HEK293 (cell line): ENCODE results near the gene TMA16.

Experiments used
- GLI2 ChIP-seq: fragments of 450-650 bp; formaldehyde crosslinking; IDR thresholded peaks from 2 replicates; pipeline ENCODE4; 2017; ENCODE audit warnings: missing biosample characterization, missing genetic modification characterization, low read depth, borderline replicate concordance
- SCRT2 ChIP-seq: fragments of 450-650 bp; formaldehyde crosslinking; IDR thresholded peaks from 2 replicates; pipeline ENCODE4 v1.5.1; 2016; ENCODE audit warnings: missing biosample characterization, missing genetic modification characterization
- ZIC2 ChIP-seq: fragments of 450-650 bp; formaldehyde crosslinking; IDR thresholded peaks from 2 replicates; pipeline ENCODE4 v1.5.1; 2016; ENCODE audit warnings: missing biosample characterization, missing genetic modification characterization
- ZNF121 ChIP-seq: fragments of 450-650 bp; formaldehyde crosslinking; IDR thresholded peaks from 2 replicates; pipeline ENCODE4 v1.5.1; 2016; ENCODE audit warnings: missing biosample characterization, missing genetic modification characterization
- ZNF175 ChIP-seq: fragments of 450-650 bp; formaldehyde crosslinking; IDR thresholded peaks from 2 replicates; pipeline ENCODE4 v1.5.1; 2016; ENCODE audit warnings: missing biosample characterization, missing genetic modification characterization
- TF ChIP-seq, protein P1 (sequence below): fragments of 450-650 bp; formaldehyde crosslinking; IDR thresholded peaks from 2 replicates; pipeline ENCODE4 v1.5.1; 2016; ENCODE audit warnings: missing biosample characterization, missing genetic modification characterization
- TF ChIP-seq, protein P2 (sequence below): fragments of 450-650 bp; formaldehyde crosslinking; IDR thresholded peaks from 2 replicates; pipeline ENCODE4 v1.5.1; 2016; ENCODE audit warnings: missing biosample characterization, missing genetic modification characterization
- TF ChIP-seq, protein P3 (sequence below): fragments of 450-650 bp; formaldehyde crosslinking; IDR thresholded peaks from 2 replicates; pipeline ENCODE4 v1.5.1; 2016; ENCODE audit warnings: missing biosample characterization, missing genetic modification characterization
- TF ChIP-seq, protein P4 (sequence below): fragments of 450-650 bp; formaldehyde crosslinking; optimal IDR thresholded peaks from 2 replicates; pipeline ENCODE3; 2016; ENCODE audit warnings: missing biosample characterization, mild to moderate bottlenecking, missing genetic modification characterization
- TF ChIP-seq, protein P5 (sequence below): fragments of 450-650 bp; formaldehyde crosslinking; IDR thresholded peaks from 2 replicates; pipeline ENCODE4 v1.5.1; 2016; ENCODE audit warnings: missing biosample characterization, missing genetic modification characterization

DNA sequence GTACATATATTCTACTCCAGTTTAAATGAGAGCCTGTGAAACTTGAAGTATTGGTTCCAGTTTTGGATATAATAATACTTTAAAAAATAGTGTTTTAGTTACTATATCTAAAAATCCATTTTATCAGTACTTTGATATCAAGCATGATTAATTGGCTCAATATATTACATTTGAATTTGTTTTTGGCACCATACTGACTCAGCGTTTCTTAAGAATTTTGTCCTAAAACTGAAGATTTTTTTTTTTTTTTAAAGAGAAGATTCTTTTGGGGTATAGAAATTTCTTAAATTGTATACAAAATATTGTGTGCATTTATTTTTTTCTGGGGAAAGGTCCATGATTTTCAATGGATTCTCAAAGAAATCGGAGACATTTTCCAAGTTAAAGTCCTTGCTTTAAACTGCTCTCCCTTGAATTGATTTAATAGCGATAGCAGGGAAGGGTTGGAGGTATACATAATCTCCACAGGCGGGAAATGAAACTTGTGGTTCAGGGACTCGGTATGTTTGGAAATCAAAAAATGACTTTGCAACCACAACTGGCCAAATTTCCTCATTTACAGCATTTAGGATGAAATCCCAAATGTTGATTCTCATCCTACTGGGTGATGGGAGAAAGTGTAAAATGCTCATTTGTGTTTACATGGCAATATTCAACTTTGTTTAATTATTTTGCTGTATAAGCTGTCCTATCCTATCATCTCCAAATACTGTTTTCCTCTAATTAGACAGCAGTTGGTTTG is 62.3 kb downstream of the TMA16 start:
- no peak for TF ChIP-seq ZNF121 (tag by site-specific recombination)
- TF ChIP-seq, protein P1, sequence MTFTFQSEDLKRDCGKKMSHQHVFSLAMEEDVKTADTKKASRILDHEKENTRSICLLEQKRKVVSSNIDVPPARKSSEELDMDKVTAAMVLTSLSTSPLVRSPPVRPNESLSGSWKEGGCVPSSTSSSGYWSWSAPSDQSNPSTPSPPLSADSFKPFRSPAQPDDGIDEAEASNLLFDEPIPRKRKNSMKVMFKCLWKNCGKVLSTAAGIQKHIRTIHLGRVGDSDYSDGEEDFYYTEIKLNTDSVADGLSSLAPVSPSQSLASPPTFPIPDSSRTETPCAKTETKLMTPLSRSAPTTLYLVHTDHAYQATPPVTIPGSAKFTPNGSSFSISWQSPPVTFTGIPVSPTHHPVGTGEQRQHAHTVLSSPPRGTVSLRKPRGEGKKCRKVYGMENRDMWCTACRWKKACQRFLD: no peak
- TF ChIP-seq, protein P2, sequence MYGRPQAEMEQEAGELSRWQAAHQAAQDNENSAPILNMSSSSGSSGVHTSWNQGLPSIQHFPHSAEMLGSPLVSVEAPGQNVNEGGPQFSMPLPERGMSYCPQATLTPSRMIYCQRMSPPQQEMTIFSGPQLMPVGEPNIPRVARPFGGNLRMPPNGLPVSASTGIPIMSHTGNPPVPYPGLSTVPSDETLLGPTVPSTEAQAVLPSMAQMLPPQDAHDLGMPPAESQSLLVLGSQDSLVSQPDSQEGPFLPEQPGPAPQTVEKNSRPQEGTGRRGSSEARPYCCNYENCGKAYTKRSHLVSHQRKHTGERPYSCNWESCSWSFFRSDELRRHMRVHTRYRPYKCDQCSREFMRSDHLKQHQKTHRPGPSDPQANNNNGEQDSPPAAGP (tag by site-specific recombination): no peak
- TF ChIP-seq, protein P3, sequence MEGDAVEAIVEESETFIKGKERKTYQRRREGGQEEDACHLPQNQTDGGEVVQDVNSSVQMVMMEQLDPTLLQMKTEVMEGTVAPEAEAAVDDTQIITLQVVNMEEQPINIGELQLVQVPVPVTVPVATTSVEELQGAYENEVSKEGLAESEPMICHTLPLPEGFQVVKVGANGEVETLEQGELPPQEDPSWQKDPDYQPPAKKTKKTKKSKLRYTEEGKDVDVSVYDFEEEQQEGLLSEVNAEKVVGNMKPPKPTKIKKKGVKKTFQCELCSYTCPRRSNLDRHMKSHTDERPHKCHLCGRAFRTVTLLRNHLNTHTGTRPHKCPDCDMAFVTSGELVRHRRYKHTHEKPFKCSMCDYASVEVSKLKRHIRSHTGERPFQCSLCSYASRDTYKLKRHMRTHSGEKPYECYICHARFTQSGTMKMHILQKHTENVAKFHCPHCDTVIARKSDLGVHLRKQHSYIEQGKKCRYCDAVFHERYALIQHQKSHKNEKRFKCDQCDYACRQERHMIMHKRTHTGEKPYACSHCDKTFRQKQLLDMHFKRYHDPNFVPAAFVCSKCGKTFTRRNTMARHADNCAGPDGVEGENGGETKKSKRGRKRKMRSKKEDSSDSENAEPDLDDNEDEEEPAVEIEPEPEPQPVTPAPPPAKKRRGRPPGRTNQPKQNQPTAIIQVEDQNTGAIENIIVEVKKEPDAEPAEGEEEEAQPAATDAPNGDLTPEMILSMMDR (tag by site-specific recombination): no peak
- TF ChIP-seq, protein P4, sequence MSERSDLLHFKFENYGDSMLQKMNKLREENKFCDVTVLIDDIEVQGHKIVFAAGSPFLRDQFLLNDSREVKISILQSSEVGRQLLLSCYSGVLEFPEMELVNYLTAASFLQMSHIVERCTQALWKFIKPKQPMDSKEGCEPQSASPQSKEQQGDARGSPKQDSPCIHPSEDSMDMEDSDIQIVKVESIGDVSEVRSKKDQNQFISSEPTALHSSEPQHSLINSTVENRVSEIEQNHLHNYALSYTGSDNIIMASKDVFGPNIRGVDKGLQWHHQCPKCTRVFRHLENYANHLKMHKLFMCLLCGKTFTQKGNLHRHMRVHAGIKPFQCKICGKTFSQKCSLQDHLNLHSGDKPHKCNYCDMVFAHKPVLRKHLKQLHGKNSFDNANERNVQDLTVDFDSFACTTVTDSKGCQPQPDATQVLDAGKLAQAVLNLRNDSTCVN (tag by site-specific recombination): no peak
- TF ChIP-seq GLI2 (tag by site-specific recombination): no peak
- TF ChIP-seq, protein P5, sequence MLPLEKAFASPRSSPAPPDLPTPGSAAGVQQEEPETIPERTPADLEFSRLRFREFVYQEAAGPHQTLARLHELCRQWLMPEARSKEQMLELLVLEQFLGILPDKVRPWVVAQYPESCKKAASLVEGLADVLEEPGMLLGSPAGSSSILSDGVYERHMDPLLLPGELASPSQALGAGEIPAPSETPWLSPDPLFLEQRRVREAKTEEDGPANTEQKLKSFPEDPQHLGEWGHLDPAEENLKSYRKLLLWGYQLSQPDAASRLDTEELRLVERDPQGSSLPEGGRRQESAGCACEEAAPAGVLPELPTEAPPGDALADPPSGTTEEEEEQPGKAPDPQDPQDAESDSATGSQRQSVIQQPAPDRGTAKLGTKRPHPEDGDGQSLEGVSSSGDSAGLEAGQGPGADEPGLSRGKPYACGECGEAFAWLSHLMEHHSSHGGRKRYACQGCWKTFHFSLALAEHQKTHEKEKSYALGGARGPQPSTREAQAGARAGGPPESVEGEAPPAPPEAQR (tag by site-specific recombination): no peak
- TF ChIP-seq SCRT2 (tag by site-specific recombination): no peak
- no peak for TF ChIP-seq ZIC2
- TF ChIP-seq ZNF175 (tag by site-specific recombination): no peak
